Astrocyte of the spinal cord (primary cell): ENCODE measurements around the gene UGT1A7.
A peak's percentile ranks its signal among the peaks of the same experiment; 100 is the strongest.

Experiments used
- DNase-seq: peaks from one replicate; pipeline ENCODE4 v3.0.0; 2011; ENCODE audit warnings: low read depth, low spot score
- H3K4me3 ChIP-seq: 2 replicates; pipeline ENCODE4 v1.5.1; 2011; ENCODE audit warnings: low read depth, mild to moderate bottlenecking, low read length, moderate library complexity
- CTCF ChIP-seq: IDR thresholded peaks from 2 replicates; pipeline ENCODE4 v1.5.1; 2012; ENCODE audit warnings: low read depth, mild to moderate bottlenecking, low read length, inconsistent platforms
- in situ Hi-C: cut with HindIII; loops from 2 replicates; pipeline ENCODE4 v1.10.0; 2017; ENCODE audit warnings: low sequenced_read_pairs

Gene UGT1A7

DNA sequence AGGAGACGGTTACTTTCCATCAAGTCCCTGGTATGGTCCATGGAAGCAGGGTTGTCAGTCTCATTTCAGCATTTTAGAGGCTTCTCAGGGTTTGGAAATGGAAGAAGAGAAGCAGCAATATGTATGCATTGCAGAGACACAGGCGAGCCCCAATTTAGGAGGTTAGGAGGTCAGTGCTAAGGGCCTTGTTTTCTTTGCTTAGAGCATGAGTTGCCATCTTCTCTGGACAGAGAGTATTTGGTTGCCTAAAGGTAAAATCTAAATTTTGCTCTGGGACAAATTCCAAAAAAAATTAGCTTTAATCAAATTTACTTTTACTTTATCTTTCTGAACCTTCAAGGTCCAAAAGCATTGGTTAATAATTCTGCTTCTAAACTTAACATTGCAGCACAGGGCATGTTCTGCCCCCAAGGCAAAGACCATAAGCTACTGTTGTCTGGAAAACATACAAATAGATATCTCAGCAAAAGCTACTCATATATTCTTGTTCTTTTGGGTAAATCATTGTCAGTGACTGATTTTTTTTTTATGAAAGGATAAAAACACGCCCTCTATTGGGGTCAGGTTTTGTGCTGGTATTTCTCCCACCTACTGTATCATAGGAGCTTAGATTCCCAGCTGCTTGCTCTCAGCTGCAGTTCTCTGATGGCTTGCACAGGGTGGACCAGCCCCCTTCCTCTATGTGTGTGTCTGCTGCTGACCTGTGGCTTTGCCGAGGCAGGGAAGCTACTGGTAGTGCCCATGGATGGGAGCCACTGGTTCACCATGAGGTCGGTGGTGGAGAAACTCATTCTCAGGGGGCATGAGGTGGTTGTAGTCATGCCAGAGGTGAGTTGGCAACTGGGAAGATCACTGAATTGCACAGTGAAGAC, 10.2 kb upstream of the UGT1A7 start, which contains the start of gene UGT1A9:
Gene UGT1A9 (plus strand): TSS at position 609 of the 872 bp plus-strand sequence. CDS start 37 bp downstream, at position 646.
- H3K4me3 ChIP-seq: no peak within 1 kb of the TSS
- no peak for TF ChIP-seq CTCF
- in situ Hi-C loops: no loop called here
- no peak for DNase-seq

DNA sequence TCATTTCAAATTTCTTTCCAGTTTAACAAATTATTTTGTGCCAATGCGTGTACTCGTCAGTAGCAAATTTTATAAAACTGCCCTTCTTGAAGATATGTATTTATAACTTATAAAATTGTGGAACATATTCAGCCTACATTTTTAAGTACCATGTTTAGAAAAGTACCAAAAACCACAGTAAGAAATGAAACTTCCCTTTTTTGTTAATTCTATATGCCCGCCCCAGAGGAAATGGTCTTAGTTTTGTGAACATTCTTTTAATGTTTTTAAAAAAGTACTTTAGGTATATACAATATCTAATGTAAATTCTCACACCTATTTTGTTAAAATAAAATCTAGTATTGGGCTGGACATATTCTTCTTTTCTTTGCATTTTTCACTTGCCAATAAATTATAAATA, 8.8 kb upstream of the UGT1A7 start:
- no peak for TF ChIP-seq CTCF
- no peak for DNase-seq
- in situ Hi-C loops: no loop called here
- no peak overlapping the region for H3K4me3 ChIP-seq

DNA sequence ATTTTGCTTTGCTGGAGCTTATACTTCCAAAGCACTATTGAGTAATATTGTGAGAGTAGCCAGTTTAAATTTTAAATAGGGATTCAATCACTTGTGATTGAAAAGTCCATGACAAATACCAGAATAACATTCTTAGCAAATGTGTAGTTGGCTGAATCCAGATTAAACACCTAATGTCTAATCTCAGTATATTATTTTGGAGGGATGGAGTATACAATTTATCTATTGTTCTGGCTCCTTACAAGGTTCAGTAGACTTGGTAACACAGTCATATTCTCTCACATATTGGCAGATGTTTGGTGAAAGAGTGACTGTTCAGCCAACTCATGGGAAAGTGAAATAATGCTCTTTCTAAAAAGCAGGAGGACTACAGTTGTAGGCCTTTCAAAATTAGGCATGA, 7.8 kb upstream of the UGT1A7 start:
- in situ Hi-C loops: no loop called here

DNA sequence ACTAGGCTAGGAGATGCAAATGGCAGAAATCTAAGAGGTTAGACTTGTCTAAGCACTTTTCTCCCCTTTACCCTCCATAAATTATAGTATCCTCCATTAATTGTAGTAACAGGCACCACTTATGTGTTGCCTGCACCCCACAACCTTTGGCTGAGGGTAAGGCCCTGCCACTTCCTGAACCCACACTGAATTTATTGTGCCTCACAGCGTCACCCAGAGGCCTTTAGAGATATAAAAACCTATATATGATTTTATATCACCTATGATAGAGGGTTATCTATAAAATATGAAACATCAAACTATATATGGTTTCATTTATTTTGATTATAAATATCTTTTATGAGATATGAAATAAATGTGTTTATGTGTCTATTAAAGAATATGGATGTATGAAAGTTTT, 7.4 kb upstream of the UGT1A7 start:
- TF ChIP-seq CTCF: no peak
- no peak for DNase-seq
- in situ Hi-C loops: no loop called here
- no peak overlapping the region for H3K4me3 ChIP-seq

More for the DNA sequence above, 7.8 kb upstream of the UGT1A7 start:
- DNase-seq: no peak
- no peak overlapping the region for H3K4me3 ChIP-seq
- TF ChIP-seq CTCF: no peak

- no peak overlapping the region for H3K4me3 ChIP-seq
- TF ChIP-seq CTCF: no peak
- DNase-seq: no peak
- in situ Hi-C loops: no loop called here
These were observed 6.7 kb upstream of the UGT1A7 start for GRCh38 chr2:233674995-233675394.

DNA sequence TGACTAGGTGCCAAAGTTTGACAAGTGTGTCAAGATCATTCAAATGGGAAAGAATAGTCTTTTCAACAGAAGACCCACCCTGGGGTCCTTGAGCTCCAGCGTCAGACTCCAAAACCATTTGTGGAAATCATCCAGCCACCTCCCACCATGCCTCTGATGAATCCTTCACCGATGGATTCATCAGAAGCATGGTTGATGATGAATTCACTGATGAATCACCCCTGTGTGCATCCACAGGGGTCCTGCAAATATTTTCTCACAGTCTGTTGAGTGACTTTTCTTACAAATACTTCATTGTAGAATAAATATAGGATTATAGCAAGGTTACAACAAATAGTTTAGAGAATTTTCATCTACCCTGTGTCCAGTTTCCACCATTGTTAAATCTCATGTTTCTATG, 5.7 kb upstream of the UGT1A7 start:
- in situ Hi-C loops: no loop called here
- H3K4me3 ChIP-seq: no peak overlapping the region
- DNase-seq: peak; percentile 69
- no peak for TF ChIP-seq CTCF
